Urothelium cell line (cell line): ENCODE measurements around the gene ZNF280D.
"Not testable (repeated sequence)": the region's sequence is repeated elsewhere in the genome, so short reads cannot be mapped to it uniquely, and the experiment has no call there.

Experiments used
- DNase-seq: peaks from one replicate; pipeline ENCODE4 v3.0.0; 2011; ENCODE audit warnings: low spot score, mixed read lengths
- FAIRE-seq: peaks from 2 replicates; lab custom pipeline; 2011; peaks lifted over from hg19 to GRCh38; lab: Jason Lieb, UNC

Gene ZNF280D

DNA sequence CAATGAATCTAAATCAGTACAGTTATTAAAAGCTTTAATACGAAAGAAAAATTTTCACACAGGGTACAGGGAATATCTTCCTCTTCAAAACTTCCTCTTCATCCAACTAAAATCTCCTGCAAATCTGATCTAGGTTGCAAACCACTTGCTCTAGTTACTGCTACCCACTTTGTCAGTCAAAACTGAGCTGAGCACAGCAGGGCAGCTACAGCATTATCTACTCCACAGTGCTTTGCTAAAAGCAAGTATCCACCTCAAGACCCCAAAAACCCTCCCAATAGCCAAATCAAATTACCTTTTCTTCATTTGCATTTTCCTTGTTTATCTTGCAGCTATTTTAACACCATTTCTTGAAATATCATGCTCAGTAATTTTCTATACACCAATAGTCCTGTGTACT lies 14.7 kb downstream of the ZNF280D start:
- DNase-seq (no peak), FAIRE-seq (no peak)

DNA sequence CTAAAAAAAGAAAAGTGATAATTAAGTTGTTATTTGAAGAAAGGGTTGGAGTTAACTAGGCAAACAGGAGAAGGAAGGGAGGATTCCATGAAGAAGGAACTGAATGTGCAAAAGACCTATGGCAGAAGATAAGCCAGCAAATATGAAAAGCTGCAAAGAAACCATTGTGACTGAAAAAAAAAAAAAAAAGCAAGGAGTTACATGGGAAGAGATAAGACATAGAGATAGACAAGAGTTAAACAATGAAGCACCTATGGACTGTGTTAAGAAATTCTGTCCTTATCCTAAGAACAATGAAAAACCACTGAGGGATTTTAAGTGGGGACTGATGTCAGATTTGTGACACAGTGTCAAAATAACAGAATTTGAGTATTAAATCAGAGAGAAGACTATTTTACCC lies 17.0 kb downstream of the ZNF280D start:
- FAIRE-seq (no peak), DNase-seq (no peak)

DNA sequence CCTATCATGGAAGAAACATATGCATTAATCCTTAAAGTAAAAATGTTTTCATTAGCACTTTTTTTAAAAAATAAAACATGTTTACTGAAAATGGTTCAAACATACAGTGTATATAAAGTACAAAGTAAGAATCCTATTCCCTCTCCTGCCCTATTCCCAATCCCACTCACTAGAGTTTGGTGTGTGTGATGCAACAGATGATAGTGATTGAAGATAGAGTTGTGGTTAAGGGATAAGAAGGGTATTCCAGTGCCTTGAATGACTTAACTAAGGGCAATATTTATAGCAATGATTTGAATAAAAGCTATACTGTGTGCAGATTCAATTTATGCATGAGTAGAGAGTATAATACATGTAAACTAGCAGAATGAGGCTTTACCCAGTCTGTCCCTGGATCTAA lies 18.1 kb downstream of the ZNF280D start:
- no peak for FAIRE-seq

DNA sequence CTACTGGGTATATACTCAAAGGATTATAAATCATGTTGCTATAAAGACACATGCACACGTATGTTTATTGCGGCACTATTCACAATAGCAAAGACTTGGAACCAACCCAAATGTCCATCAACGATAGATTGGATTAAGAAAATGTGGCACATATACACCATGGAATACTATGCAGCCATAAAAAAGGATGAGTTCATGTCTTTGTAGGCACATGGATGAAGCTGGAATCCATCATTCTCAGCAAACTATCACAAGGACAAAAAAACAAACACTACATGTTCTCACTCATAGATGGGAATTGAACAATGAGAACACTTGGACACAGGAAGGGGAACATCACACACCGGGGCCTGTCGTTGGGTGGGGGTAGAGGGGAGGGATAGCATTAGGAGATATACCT lies 23.8 kb downstream of the ZNF280D start:
- not testable (repeated sequence) for FAIRE-seq, DNase-seq

More for the DNA sequence above, 18.1 kb downstream of the ZNF280D start:
- DNase-seq = no peak

DNA sequence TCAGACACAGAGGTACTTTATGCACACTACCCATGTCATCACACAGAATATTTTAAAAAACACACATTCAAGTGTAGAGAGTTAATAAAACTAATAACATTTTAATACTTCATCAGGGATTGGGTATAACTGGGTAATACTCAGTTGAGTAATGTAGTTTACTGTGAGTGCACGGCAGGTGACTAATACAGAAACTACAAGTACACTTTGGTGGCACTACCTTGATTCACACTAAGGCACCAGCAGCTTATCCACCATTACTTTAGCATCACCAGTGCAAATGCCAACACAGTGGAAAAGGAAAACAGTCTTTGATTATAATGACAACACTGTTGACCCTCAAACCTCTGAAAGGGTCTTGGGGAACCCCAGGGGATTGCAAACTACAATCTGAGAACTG lies 33.6 kb downstream of the ZNF280D start:
- DNase-seq (no peak), FAIRE-seq (no peak)

DNA sequence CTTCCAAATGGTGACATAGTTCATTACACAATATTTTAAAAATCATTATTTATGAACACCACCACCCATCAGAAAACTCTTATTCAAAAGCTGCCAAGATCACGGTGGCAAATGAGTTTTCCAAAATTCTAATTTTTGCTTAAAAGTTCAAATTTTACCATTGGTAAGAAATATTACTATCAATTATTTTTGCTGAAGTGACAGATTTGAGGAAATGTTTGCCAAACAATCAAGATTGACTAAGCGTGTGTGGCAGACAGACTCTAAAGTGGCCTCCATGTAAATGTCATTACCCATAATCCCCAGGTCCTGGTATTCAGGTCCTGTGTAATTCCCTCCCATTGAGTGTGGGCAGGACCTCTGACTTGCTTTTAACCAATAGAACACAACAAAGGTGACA lies 35.0 kb downstream of the ZNF280D start:
- no peak for DNase-seq
- FAIRE-seq = no peak

DNA sequence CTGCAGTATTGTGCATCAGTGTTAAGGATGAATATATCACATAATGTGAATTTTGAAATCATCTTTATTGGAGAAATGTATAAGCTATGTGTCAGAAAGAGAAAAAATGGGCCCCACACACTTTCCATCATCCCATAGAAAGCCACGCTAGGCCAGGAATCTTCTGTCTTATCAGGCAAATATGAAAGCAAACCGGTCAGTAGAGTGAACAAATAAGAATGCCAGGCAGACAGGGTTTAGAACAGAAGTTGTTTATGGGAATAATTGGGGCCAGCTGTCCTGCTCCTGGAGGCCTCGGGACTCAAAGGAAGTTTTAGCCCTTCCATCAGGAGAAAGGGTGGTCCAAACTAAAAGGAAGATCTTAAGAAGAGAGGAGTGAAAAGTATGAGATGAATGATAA lies 39.5 kb downstream of the ZNF280D start:
- DNase-seq (no peak), FAIRE-seq (no peak)

DNA sequence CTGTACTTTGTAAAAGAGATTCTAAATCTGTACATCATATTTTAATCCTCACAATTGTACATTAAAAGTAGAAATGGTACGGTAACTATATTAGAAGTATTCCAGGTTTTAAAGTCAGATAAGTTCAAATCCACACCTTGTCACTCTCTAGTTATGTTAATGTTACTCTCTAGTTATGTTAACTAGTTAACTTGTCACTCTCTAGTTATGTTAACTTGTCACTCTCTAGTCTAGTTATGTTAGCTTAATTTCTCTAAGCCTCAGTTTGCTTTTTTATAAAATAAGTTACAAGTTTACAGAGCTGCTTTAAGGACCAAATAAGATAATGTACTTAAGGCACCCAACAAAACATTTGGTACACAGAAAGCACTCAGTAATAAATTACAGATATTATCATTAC lies 42.6 kb downstream of the ZNF280D start:
- no peak for DNase-seq
- no peak for FAIRE-seq

DNA sequence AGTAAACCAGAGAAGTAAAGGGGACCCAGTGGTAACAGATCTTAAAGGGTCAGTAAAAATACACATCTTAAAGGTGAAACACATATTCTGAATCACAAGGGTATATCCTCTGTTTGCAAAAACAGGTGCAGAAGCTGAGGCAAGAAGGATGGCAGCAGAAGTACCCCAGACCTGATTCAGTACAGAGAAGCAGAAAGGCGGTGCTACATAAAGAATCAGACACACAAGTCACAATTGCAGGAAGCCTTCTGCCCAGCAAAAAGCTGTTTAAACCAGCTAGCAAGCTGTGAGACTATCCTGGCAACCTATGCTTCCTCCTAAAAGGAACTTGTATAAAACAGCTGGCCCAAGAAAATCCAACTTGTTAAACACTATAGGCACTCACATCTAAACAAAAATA lies 49.4 kb downstream of the ZNF280D start:
- FAIRE-seq = no peak
- DNase-seq = no peak

DNA sequence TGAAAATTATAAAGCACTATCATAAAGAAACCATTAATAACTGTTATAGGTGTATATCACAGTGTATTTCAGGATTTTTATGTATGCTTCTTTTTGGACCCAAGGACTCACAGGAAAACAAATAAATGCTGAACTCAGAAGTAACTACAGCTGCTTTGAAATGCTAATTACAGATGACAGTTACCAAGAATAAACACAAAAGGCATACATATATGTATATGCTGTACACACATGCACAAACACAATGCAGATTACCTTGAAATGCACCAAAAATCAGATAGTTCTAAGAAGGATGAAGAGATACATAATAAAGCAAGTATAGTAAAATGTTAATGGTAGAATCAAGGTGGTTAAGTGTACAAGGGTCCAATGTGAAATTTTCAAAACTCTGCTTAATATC lies 52.2 kb downstream of the ZNF280D start:
- FAIRE-seq = no peak
- DNase-seq = no peak

DNA sequence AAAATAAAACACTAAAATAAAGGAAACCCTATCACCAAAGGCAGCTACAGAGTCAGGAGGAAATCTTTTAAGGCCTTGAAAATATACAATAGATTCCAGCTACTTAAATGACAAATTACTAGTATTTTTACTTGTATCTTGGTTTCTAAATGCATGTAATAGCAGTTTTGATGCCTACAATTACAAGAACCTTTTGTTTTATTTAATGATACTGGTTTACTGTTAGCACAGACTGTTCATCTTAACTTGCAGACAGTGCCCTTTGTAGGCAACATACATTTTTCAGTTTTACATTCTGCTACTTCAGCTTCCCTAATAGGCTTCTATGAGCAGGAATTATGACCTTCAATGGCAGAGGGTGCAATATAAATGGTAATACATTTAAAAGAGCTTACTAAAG lies 54.1 kb downstream of the ZNF280D start:
- no peak for FAIRE-seq

DNA sequence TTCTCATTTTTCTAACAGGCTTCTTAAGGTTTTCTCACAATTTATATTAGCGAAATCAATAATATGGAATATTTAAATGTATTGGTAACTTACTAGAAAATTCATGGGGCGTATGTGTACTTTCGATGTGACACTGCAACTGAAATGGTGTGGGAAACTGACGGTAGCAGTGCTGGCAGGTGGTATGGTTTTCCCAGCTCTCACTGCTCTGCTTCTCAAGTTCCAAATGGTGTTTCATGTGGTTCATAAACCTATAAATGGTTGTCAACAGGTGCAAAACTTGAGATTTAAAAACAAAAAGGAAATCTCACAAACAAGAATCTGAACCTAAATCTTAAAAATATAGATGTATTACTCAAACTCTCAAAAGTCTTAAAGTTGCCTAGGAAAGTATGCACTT lies 54.7 kb downstream of the ZNF280D start:
- no peak for FAIRE-seq

More for the DNA sequence above, 54.1 kb downstream of the ZNF280D start:
- DNase-seq = no peak

DNA sequence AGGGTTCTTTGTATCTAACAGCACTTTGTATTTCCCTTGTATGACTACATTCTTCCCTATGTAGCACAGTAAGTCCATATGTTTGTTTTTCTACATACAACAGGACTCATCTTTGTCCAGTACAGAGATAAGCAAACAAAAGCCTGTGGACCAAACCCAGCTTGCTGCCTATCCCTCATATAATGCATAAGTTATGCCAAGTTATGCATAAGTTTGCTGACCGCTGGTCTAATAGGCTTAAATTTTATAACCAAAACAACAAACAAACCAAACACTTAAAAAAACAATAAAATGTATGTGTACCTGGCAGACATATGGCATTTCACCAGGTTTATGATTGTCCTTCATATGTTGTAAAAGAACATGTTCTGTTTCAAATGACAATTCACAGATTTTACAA lies 56.0 kb downstream of the ZNF280D start:
- DNase-seq (no peak), FAIRE-seq (no peak)

More for the DNA sequence above, 54.7 kb downstream of the ZNF280D start:
- no peak for DNase-seq

DNA sequence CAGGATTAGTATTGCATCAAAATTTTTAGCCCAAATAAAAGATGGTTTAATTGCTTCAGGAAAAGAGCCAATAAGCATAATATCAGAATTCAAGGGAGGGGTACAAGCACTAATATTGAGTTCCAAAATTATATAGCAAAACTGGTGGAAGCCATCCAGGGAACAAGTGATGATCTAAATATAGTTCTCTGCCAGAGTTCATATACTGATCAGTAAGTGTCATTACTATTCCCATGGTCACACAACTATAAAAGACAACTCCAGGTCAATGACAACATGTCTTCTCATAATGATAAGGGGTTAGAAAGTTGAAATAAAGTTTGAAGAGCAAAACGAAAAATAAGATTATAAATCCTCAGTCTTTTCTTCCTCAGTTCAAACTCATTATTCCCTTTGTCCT lies 57.4 kb downstream of the ZNF280D start:
- DNase-seq = no peak
- no peak for FAIRE-seq

DNA sequence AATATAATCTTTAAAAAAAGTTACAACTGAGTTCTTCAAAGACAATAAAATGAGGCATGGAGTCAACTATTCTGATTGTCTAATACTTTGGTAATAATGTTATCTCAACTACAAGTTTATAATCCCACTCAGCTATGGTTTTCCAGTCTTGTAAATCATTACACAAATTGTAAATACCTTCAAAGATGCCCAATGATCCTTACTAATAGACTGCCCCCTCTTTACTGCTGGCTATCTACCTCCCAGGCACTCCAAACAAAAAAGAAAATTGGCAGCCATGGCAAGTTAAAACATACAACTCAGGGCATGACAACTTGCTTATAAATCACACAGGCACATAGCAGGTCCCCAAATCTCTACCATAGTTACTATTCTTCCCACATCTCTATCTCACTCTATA lies 58.5 kb downstream of the ZNF280D start:
- FAIRE-seq (no peak), DNase-seq (no peak)

DNA sequence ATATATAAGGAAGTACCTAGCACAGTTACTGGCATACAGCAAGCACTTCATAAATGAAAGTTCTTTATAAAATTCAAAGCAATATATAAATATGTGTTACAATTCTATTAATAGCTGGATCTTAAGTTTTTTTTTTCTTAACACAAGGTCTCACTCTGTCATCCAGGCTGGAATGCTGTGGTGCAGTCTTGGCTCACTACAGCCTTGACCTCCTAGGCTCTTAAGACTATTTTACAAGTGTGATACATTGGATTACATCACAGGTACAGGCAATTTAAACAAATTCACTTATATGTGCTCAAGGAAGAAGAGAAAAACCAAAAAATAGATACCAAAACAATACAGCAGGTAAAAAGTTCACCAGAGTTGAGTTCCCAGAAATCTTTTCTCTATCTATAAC lies 60.6 kb downstream of the ZNF280D start:
- FAIRE-seq = no peak
- DNase-seq = no peak

DNA sequence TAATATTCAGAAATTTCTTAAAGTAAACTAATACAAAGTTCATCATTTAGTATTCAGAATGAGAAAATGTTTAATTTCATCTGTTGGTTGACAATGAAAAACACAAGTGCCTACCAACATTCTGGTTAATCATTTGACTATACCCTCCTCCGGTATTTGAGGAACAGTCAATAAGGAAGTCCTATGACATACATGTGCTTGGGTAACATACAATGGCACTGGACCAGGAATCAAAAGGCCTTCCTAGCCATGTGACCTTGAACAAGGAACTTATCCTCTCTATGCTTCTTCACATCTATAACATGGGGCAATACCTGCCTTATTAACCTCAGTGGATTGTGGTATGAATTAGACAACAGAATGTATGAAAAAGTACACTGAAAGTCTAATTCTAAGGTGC lies 65.8 kb downstream of the ZNF280D start:
- no peak for DNase-seq
- no peak for FAIRE-seq

DNA sequence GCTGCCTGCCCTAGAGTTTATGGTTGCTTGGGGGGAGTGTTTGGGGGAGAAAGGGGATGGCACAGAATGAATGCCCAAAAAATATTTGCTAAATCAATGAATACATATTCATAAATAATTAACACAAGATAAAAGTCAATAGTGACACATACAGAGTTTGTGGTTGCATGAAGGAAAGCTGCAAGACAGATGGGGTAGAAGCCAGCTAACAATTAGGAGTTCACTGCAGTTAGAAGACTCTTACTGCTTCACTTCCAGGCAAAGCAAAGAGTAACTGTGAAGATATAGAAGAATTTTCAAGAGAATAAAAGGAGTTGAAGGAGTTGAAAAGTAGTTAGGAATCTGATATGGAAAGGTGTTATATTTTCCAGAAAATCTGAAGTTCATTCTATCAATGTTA lies 72.4 kb downstream of the ZNF280D start:
- no peak for FAIRE-seq

DNA sequence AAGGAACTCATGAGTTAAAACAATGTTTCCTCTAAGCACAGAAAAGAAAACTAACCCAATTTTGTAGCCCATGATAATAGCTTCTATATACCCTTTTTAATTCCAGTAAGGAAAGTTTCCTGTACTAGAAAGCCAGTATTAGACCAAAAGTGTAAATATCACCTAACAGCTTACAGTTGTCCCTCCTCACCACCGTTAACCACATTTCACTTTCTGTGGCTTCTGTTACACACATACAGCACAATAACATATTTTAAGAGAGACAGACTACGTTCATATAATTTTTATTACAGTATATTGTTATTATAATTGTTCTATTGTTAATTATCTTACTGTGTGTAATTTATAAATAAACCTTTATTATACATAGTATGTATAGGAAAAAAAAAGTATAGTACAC lies 74.1 kb downstream of the ZNF280D start:
- no peak for DNase-seq
- no peak for FAIRE-seq

More for the DNA sequence above, 72.4 kb downstream of the ZNF280D start:
- DNase-seq = no peak

DNA sequence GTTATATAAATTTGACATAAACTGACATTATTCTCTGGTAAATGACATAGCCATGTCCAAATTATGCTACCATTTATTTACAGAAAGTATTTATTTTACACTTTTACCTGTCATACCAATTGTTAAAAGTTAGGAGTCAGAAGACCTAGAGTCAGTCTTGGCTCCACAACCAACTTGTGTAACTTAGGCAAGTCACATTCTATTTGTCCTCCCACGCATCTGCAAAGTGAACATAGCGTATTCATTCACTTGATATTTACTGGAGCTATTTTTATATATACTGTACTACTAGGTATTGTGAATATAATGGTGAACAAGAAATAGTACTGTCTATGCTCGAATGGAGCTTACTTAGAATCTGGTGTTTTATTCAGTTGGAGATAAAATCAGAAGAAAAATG lies 78.7 kb downstream of the ZNF280D start:
- DNase-seq (no peak), FAIRE-seq (no peak)

DNA sequence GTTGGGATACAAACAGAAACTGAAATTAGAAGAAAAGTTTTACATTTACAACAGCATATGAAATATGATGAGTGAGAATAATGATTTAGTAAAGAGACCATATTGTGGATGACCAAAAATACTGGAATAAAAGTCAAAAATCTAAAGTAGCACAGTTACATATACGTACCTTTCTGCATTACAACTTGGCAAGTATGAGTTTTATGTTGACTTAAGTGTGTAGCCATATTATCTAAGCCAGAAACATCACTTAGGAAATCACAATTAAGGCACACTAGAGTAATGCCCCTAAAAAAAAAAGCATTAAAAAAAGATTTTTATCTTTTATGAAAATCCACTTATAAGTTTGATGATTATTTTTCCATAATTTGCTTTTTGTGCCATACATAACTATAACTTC lies 79.1 kb downstream of the ZNF280D start:
- FAIRE-seq (no peak), DNase-seq (no peak)

DNA sequence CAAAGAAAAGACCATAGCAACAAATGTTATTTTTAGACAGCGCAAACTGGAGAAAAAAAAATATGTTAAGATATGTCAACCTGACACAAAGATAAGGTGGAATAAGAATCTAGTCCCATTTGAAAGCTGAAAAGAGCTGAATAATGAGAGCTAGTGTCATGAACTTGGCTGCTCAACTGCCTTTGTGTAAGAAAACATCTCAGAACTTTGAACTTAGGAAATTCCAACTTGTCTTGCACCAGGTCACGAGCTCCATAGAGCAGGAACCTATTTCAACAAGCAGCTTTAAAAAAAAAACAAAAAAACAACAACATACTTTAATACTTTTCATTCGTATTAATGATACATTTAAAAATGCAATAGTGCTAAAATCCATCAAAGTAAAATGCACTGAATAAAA lies 79.5 kb downstream of the ZNF280D start:
- no peak for FAIRE-seq
- no peak for DNase-seq

DNA sequence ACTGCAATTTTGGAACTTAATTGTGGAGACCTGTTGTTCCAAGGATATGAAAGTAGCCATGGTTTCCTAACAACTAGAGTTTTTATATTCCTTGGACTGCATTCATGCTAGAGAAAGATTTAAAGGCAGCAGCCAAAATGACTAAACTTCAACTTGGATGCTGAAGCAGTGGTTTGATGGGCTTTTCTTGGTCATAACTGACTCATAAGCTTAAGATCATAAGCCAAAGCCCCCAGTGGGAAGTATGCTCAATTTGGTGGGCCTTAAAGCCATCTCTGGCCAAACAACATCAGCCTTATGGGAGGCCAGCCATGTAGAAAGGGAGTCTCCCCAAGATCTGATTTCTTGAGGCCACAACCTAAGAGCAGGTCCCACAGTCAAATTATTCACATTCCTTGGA lies 80.2 kb downstream of the ZNF280D start:
- DNase-seq (no peak), FAIRE-seq (no peak)

DNA sequence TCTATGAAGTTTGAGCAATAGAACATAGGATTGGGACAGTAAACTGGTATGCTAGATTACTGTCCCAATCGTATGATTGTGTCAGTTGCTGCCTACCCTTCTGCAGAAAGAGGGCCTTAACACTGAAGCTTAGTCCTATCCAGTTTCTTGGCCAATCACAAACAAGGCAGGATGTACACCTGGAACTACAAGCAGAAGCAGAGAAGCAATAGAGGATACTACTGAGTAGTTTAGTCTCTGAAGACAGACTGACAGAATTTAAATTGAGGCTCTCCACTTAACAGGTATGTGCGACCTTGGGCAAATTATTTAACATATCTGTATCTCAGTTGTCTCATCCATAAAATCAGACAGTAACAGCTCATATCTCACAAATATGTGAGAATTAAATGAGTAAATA lies 85.0 kb downstream of the ZNF280D start:
- no peak for FAIRE-seq

More for the DNA sequence above, 85.0 kb downstream of the ZNF280D start:
- no peak for DNase-seq
